HepG2 (cell line): ENCODE measurements around the gene CDR2L. TPM values are rescaled to one million over a fixed set of nuclear protein-coding genes. Genes with fewer than 3 reads are reported as not detected.
A peak's percentile ranks its signal among the peaks of the same experiment; 100 is the strongest.

Experiments used
- ELF1 ChIP-seq: sonication (generic); formaldehyde crosslinking; IDR thresholded peaks from 2 replicates; pipeline ENCODE4 v1.4.0; 2020; ENCODE audit warnings: missing genetic modification reagents
- ELF3 ChIP-seq: IDR thresholded peaks from 2 replicates; pipeline ENCODE4 v1.6.1; 2016; ENCODE audit warnings: missing genetic modification reagents, missing compliant biosample characterization
- JARID2 ChIP-seq: sonication (generic); formaldehyde crosslinking; IDR thresholded peaks from 2 replicates; pipeline ENCODE4 v1.8.1; 2023; ENCODE audit warnings: missing genetic modification reagents, inconsistent platforms; ENCODE audit not compliant: insufficient replicate concordance
- KLF11 ChIP-seq: IDR thresholded peaks from 2 replicates; pipeline ENCODE4 v1.6.1; 2016; ENCODE audit warnings: missing compliant biosample characterization
- KLF6 ChIP-seq: IDR thresholded peaks from 2 replicates; pipeline ENCODE4 v1.8.0; 2016; ENCODE audit warnings: missing biosample characterization, missing genetic modification reagents
- SNAPC2 ChIP-seq: sonication (generic); formaldehyde crosslinking; IDR thresholded peaks from 2 replicates; pipeline ENCODE4 v1.8.1; 2022; ENCODE audit warnings: mild to moderate bottlenecking, missing genetic modification reagents
- TAF15 ChIP-seq: fragments of 200-400 bp; formaldehyde crosslinking; IDR thresholded peaks from one replicate; pipeline ENCODE4 v1.6.1; 2018; ENCODE audit warnings: mild to moderate bottlenecking, low read depth, low read length; ENCODE audit not compliant: poor library complexity, severe bottlenecking
- TBL1XR1 ChIP-seq: fragments of 150-350 bp; IDR thresholded peaks from 2 replicates; pipeline ENCODE4 v1.6.1; 2014; ENCODE audit warnings: borderline replicate concordance, low read length; ENCODE audit not compliant: partially characterized antibody
- ZNF24 ChIP-seq: fragments of 450-650 bp; IDR thresholded peaks from 2 replicates; pipeline ENCODE4 v1.6.1; 2017; ENCODE audit warnings: antibody characterized with exemption, mild to moderate bottlenecking
- ZNF484 ChIP-seq: sonication (generic); formaldehyde crosslinking; IDR thresholded peaks from 2 replicates; pipeline ENCODE4 v1.5.1; 2020; ENCODE audit warnings: mild to moderate bottlenecking, low read depth, missing genetic modification reagents, borderline replicate concordance
- polyA plus RNA-seq, 8 experiments: library from polyadenylated mRNA; depleted of rRNA in 3 of 8; stranded (reverse) in 7 of 8; unstranded in 1 of 8; fragments of >200 nt; fragmentation: Illumina TruSeq in 4 of 8; extraction: Trizol in 4 of 8; gene quantifications; 2 replicates each; pipeline versions ENCODE4 v1.2.1 to v1.2.3, GENCODE V29; 2011 to 2016; ENCODE audit warnings: low read depth in 4 of 8, missing spikeins in 1 of 8, mixed read lengths in 1 of 8; ENCODE audit not compliant: insufficient read depth in 1 of 8
- total RNA-seq, 5 experiments: library from RNA; depleted of rRNA; stranded (reverse); fragments of >200 nt; fragmentation: Illumina TruSeq; extraction: Trizol; gene quantifications; 2 replicates each; pipeline ENCODE4 v1.2.3, GENCODE V29; 2016; ENCODE audit warnings: low read depth in 1 of 5
- TF ChIP-seq, protein P1 (sequence below): sonication (generic); formaldehyde crosslinking; IDR thresholded peaks from 2 replicates; pipeline ENCODE4 v1.5.0; 2020; ENCODE audit warnings: mild to moderate bottlenecking, missing genetic modification reagents
- TF ChIP-seq, protein P2 (sequence below): sonication (generic); formaldehyde crosslinking; IDR thresholded peaks from 2 replicates; pipeline ENCODE4 v1.5.0; 2020; ENCODE audit warnings: mild to moderate bottlenecking, missing genetic modification reagents
- TF ChIP-seq, protein P3 (sequence below): sonication (generic); formaldehyde crosslinking; IDR thresholded peaks from 2 replicates; pipeline ENCODE4 v1.5.0; 2020; ENCODE audit warnings: mild to moderate bottlenecking, missing genetic modification reagents, moderate library complexity
- TF ChIP-seq, protein P4 (sequence below): sonication (generic); formaldehyde crosslinking; IDR thresholded peaks from 2 replicates; pipeline ENCODE4 v1.4.0; 2020; ENCODE audit warnings: mild to moderate bottlenecking, missing genetic modification reagents
- TF ChIP-seq, protein P5 (sequence below): sonication (generic); formaldehyde crosslinking; IDR thresholded peaks from 2 replicates; pipeline ENCODE4 v1.4.0; 2020; ENCODE audit warnings: missing genetic modification reagents

The CDR2L gene
- total and polyA plus RNA-seq, 2 of the 13 experiments (the other 11 are each of a cell fraction or from before 2014, with no cell fraction given) = 1.9 to 2.1 TPM

DNA sequence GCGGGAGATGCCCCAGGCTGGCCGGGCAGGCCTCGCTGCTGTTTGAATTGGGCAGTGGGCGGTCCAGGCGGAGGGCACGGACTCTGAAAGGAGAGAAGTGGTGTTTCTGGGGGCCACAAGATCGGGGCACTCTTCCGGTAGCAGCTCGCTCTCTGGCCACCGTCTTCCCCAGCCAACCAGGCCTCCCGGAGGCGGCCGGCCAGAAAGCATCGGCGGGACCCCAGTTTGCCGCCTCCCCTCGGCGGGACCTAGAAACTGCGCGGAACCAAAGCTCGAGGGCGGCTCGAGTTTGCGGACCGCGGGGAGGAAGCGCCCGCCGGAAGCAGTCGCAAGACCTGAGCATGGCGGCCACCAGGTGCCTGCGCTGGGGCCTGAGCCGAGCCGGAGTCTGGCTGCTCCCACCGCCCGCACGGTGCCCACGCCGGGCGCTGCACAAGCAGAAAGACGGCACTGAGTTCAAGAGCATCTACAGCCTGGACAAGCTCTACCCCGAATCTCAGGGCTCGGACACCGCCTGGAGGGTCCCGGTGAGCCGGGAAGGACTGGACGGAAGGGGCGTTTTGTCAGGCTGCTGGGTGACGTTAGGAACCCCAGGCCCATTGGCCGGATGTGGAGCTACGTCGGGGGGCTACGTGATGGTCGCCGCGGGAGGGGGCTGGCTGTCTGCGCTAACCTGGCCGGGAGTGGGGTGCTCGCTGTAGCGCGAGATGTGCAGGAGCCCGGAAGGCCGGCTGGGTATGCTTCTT lies 25.1 kb downstream of the CDR2L start, which contains the start of gene MRPL58 (continued):
- TF ChIP-seq, protein P1, sequence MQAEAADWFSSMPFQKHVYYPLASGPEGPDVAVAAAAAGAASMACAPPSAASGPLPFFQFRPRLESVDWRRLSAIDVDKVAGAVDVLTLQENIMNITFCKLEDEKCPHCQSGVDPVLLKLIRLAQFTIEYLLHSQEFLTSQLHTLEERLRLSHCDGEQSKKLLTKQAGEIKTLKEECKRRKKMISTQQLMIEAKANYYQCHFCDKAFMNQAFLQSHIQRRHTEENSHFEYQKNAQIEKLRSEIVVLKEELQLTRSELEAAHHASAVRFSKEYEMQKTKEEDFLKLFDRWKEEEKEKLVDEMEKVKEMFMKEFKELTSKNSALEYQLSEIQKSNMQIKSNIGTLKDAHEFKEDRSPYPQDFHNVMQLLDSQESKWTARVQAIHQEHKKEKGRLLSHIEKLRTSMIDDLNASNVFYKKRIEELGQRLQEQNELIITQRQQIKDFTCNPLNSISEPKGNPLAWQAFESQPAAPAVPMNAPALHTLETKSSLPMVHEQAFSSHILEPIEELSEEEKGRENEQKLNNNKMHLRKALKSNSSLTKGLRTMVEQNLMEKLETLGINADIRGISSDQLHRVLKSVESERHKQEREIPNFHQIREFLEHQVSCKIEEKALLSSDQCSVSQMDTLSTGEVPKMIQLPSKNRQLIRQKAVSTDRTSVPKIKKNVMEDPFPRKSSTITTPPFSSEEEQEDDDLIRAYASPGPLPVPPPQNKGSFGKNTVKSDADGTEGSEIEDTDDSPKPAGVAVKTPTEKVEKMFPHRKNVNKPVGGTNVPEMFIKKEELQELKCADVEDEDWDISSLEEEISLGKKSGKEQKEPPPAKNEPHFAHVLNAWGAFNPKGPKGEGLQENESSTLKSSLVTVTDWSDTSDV (CRISPR knock-in tag) = peak; percentile 98
- TF ChIP-seq ELF3 = peak; percentile 89
- peak; percentile 87 for TF ChIP-seq JARID2 (CRISPR knock-in tag)
- TF ChIP-seq, protein P2, sequence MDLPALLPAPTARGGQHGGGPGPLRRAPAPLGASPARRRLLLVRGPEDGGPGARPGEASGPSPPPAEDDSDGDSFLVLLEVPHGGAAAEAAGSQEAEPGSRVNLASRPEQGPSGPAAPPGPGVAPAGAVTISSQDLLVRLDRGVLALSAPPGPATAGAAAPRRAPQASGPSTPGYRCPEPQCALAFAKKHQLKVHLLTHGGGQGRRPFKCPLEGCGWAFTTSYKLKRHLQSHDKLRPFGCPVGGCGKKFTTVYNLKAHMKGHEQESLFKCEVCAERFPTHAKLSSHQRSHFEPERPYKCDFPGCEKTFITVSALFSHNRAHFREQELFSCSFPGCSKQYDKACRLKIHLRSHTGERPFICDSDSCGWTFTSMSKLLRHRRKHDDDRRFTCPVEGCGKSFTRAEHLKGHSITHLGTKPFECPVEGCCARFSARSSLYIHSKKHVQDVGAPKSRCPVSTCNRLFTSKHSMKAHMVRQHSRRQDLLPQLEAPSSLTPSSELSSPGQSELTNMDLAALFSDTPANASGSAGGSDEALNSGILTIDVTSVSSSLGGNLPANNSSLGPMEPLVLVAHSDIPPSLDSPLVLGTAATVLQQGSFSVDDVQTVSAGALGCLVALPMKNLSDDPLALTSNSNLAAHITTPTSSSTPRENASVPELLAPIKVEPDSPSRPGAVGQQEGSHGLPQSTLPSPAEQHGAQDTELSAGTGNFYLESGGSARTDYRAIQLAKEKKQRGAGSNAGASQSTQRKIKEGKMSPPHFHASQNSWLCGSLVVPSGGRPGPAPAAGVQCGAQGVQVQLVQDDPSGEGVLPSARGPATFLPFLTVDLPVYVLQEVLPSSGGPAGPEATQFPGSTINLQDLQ (CRISPR knock-in tag) = 0 out of 2 replicates have a peak, but pooled peaks have one; percentile 66
- TF ChIP-seq KLF11 (CRISPR knock-in tag) = peak; percentile 98
- TF ChIP-seq TAF15 = no peak
- 0 out of 2 replicates have a peak, but pooled peaks have one; percentile 65 for TF ChIP-seq ZNF484 (CRISPR knock-in tag)
- peak; percentile 25 for TF ChIP-seq TBL1XR1
- TF ChIP-seq ZNF24 = peak; percentile 66; the same call in 1 of the 2 replicates
- peak; percentile 97 for TF ChIP-seq KLF6 (CRISPR knock-in tag)
- TF ChIP-seq SNAPC2 (CRISPR knock-in tag) = no peak
- TF ChIP-seq, protein P3, sequence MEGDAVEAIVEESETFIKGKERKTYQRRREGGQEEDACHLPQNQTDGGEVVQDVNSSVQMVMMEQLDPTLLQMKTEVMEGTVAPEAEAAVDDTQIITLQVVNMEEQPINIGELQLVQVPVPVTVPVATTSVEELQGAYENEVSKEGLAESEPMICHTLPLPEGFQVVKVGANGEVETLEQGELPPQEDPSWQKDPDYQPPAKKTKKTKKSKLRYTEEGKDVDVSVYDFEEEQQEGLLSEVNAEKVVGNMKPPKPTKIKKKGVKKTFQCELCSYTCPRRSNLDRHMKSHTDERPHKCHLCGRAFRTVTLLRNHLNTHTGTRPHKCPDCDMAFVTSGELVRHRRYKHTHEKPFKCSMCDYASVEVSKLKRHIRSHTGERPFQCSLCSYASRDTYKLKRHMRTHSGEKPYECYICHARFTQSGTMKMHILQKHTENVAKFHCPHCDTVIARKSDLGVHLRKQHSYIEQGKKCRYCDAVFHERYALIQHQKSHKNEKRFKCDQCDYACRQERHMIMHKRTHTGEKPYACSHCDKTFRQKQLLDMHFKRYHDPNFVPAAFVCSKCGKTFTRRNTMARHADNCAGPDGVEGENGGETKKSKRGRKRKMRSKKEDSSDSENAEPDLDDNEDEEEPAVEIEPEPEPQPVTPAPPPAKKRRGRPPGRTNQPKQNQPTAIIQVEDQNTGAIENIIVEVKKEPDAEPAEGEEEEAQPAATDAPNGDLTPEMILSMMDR = peak; percentile 74
- TF ChIP-seq, protein P4, sequence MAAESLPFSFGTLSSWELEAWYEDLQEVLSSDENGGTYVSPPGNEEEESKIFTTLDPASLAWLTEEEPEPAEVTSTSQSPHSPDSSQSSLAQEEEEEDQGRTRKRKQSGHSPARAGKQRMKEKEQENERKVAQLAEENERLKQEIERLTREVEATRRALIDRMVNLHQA (CRISPR knock-in tag) = no peak
- TF ChIP-seq, protein P5, sequence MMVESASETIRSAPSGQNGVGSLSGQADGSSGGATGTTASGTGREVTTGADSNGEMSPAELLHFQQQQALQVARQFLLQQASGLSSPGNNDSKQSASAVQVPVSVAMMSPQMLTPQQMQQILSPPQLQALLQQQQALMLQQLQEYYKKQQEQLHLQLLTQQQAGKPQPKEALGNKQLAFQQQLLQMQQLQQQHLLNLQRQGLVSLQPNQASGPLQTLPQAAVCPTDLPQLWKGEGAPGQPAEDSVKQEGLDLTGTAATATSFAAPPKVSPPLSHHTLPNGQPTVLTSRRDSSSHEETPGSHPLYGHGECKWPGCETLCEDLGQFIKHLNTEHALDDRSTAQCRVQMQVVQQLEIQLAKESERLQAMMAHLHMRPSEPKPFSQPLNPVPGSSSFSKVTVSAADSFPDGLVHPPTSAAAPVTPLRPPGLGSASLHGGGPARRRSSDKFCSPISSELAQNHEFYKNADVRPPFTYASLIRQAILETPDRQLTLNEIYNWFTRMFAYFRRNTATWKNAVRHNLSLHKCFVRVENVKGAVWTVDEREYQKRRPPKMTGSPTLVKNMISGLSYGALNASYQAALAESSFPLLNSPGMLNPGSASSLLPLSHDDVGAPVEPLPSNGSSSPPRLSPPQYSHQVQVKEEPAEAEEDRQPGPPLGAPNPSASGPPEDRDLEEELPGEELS (CRISPR knock-in tag) = peak; percentile 65
- peak; percentile 88 for TF ChIP-seq ELF1
